Measurements from ENCODE around the gene PLA2G6.

PLA2G6 gene

GRCh38 chr22:38199826-38200559 is 18.4 kb upstream of the PLA2G6 start:
- H3K4me3 ChIP-seq (replicated peaks in 1 of 2; ENCODE audit: low read depth in 2 of 2, low read length in 2 of 2): no peak overlapping the region
- TF ChIP-seq, protein P1, sequence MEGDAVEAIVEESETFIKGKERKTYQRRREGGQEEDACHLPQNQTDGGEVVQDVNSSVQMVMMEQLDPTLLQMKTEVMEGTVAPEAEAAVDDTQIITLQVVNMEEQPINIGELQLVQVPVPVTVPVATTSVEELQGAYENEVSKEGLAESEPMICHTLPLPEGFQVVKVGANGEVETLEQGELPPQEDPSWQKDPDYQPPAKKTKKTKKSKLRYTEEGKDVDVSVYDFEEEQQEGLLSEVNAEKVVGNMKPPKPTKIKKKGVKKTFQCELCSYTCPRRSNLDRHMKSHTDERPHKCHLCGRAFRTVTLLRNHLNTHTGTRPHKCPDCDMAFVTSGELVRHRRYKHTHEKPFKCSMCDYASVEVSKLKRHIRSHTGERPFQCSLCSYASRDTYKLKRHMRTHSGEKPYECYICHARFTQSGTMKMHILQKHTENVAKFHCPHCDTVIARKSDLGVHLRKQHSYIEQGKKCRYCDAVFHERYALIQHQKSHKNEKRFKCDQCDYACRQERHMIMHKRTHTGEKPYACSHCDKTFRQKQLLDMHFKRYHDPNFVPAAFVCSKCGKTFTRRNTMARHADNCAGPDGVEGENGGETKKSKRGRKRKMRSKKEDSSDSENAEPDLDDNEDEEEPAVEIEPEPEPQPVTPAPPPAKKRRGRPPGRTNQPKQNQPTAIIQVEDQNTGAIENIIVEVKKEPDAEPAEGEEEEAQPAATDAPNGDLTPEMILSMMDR (IDR thresholded peaks at IDR 0.05; ENCODE audit: low read depth, low read length): no peak
- DNase-seq (ENCODE audit: low read depth in 2 of 2): no peak

DNA sequence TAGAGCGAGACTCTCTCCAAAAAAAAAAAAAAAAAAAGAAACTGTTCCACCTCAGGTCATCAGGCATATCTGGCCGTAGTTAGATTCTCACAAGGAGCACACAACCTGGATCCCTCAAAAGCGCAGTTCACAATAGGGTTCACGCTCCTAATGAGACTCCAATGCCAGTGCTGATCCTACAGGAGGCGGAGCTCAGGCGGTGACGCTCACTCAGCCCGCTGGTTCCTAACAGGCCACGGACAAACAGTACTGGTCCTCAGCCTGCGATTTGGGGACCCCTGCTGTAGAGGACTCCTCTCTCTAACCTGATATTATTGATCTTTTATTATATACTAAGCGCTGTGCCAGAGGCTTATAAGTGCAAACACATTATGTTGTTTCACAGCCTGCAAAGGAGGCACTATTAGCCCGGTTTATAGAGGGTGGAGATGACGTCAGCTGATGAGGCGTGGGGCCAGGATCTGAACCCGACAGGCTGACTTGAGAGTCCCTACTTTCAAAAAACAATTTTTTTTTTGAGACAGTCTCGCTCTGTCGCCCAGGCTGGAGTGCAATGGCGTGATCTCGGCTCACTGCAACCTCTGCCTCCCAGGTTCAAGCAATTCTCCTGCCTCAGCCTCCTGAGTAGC is 15.3 kb upstream of the PLA2G6 start:
- H3K4me3 ChIP-seq (replicated peaks in 1 of 2; ENCODE audit: low read depth in 2 of 2, low read length in 2 of 2): no peak overlapping the region
- TF ChIP-seq, protein P1 (IDR thresholded peaks at IDR 0.05; ENCODE audit: low read depth, low read length): no peak
- DNase-seq (ENCODE audit: low read depth in 2 of 2): no peak

GRCh38 chr22:38193580-38193979 is 11.9 kb upstream of the PLA2G6 start:
- TF ChIP-seq, protein P1 (IDR thresholded peaks at IDR 0.05; ENCODE audit: low read depth, low read length): no peak
- peak in 1 of 2 donors; percentile 83 for DNase-seq (ENCODE audit: low read depth in 2 of 2)
- no peak overlapping the region for H3K4me3 ChIP-seq (replicated peaks in 1 of 2; ENCODE audit: low read depth in 2 of 2, low read length in 2 of 2)

GRCh38 chr22:38192475-38192863 is 10.8 kb upstream of the PLA2G6 start:
- no peak overlapping the region for H3K4me3 ChIP-seq (replicated peaks in 1 of 2; ENCODE audit: low read depth in 2 of 2, low read length in 2 of 2)
- TF ChIP-seq, protein P1 (IDR thresholded peaks at IDR 0.05; ENCODE audit: low read depth, low read length): no peak
- no peak for DNase-seq (ENCODE audit: low read depth in 2 of 2)

DNA sequence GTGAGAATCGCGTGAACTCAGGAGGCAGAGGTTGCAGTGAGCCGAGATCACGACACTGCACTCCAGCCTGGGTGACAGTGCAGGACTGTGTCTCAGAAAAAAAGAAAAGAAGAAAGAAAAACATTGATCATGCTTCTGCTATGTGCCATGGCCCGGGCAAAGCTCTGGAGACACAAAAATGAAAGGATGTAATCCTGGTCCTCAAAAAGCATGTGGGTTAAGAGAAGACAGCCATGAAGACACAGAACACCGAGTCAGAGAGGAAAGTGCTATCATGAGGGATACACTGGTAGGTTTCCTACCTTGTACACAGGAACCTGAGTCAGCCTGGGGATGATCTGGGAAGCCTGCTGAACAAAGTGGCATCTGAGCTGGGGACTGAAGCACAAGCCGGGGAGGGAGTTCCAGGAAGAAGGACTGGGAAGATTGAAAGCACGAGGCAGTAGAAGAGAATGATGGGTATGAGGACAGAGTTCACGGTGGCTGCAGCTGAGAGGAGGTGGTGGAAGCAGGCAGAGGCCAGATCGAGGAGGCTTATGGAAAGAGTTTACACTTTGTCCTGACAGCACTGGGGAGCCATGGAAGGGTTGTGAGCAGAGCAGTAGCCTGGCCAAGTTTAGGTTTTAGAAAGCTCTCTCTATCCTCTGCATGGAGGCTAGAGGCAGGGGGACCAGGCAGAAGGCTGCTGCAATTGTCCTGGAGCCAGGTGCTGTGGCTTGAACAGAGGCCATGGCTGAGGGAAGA is 10.3 kb upstream of the PLA2G6 start:
- TF ChIP-seq, protein P1 (IDR thresholded peaks at IDR 0.05; ENCODE audit: low read depth, low read length): no peak
- H3K4me3 ChIP-seq (replicated peaks in 1 of 2; ENCODE audit: low read depth in 2 of 2, low read length in 2 of 2): no peak overlapping the region
- no peak for DNase-seq (ENCODE audit: low read depth in 2 of 2)

DNA sequence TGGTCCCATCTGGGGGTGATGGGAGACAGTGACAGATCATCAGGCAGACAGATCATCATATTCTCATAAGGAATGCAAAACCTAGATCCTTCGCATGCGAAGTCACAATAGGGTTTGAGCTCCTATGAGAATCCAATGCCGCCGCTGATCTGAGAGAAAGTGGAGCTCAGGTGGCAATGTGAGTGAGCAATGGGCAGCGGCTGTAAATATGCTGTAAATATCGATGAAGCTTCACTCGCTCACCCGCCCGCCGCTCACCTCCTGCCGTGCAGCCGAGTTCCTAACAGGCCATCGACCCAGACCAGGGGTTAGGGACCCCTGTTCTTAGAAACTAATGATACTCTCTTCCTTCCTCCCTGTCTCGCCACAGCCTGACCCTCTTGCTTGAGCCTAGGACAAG is 9.4 kb upstream of the PLA2G6 start:
- TF ChIP-seq, protein P1 (IDR thresholded peaks at IDR 0.05; ENCODE audit: low read depth, low read length): no peak
- no peak overlapping the region for H3K4me3 ChIP-seq (replicated peaks in 1 of 2; ENCODE audit: low read depth in 2 of 2, low read length in 2 of 2)
- DNase-seq (ENCODE audit: low read depth in 2 of 2): no peak

All from cardiac fibroblast (primary cell).